ENCODE results near the gene POLR2I. TPM values are rescaled to one million over a fixed set of nuclear protein-coding genes. Genes with fewer than 3 reads are reported as not detected.
"Not testable (repeated sequence)": the region's sequence is repeated elsewhere in the genome, so short reads cannot be mapped to it uniquely, and the experiment has no call there.

POLR2I gene
- total RNA-seq, 1 donor from 2014 or later: 121 TPM

DNA sequence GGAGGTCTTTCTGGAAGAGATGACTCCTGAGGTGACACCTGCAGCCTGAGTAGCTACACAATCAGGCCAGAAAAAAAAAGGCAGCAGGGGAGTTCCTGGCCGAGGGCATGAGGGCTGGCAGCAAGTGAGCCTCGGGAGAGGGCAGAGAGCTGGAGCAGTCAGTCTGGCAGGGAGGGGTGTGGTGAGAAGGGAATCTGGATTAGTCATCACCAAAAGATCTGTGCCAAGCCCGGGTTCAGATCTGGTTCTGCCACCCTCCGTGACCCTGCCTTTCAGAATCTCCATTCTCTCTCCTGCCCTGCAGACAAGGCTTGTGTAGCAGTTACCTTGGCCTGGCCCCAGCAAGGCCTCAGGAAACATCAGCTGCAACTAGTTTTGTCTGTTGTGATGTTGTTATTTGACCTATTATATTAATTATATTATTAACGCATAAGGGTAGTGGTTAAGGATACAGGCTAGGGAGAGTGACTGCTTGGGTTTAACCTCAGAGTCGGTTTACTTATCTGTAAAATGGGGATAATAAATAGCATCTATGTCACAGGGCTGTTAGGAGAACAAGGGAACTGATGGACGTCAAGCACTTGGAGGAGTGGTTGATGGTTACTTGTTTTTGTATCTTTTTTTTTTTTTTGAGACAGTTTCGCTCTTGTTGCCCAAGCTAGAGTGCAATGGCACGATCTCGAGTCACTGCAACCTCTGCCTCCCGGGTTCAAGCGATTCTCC, 22.4 kb upstream of the POLR2I start:
- no peak overlapping the region for H3K4me3 ChIP-seq (ENCODE audit: low read length in 3 of 3)
- no peaks in the 10 kb centered on the region for H3K27me3 ChIP-seq (ENCODE audit: control insufficient read depth in 3 of 3, insufficient read depth in 3 of 3, low read length in 3 of 3)
- H3K27ac ChIP-seq (ENCODE audit: low read depth, low read length): peak overlapping the region; percentile 72
- no peaks in the 10 kb centered on the region for H3K9me3 ChIP-seq (ENCODE audit: control insufficient read depth in 3 of 3, low read length in 3 of 3)
- peaks cover 15 to 28% (median 15%) of the 10 kb centered on the region in 3 donors for H3K4me1 ChIP-seq (ENCODE audit: control insufficient read depth in 3 of 3, insufficient read depth in 3 of 3, low read length in 3 of 3)
- peaks cover 0 to 4% (median 4%) of the 10 kb centered on the region in 3 donors for H3K36me3 ChIP-seq (ENCODE audit: control insufficient read depth in 3 of 3, insufficient read depth in 3 of 3, low read length in 3 of 3)
- peak overlapping the region; percentile 40 to 51 (median 41) for H3K9ac ChIP-seq (ENCODE audit: low read depth in 1 of 3, low read length in 3 of 3)

DNA sequence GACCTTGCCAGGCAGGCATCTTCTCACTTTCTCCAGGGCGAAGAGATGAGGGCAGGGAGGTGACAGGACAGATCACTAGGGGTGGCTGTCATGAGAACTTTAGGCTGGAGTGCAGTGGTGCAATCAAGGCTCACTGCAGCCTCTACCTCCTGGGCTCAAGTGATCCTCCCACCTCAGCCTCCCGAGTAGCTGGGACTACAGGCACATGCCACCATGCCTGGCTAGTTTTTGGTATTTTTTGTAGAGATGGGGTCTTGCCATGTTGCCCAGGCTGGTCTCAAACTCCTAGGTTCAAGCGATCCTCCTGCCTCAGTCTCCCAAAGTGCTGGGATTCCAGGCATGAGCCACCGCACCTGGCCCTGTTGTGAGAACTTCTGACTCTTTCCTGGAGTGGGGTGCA, 20.2 kb upstream of the POLR2I start:
- H3K4me3 ChIP-seq (ENCODE audit: low read length in 3 of 3); H3K27ac ChIP-seq (ENCODE audit: low read depth, low read length): not testable (repeated sequence)

DNA sequence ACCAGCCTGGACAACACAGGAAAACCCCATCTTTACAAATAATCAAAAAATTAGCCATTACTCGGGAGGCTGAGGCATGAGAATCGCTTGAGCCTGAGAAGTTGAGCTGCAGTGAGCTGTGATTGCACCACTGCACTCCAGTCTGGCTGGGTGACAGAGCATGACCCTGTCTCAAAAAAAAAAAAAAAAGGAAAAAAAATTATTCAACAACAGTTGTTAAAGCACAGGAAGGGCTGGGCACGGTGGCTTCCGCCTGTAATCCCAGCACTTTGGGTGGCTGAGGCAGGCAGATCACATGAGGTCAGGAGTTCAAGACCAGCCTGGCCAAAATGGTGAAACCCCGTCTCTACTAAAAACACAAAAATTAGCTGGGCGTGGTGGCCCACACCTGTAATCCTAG, 16.5 kb upstream of the POLR2I start:
- H3K27me3 ChIP-seq (ENCODE audit: control insufficient read depth in 3 of 3, insufficient read depth in 3 of 3, low read length in 3 of 3); H3K27ac ChIP-seq (ENCODE audit: low read depth, low read length); H3K36me3 ChIP-seq (ENCODE audit: control insufficient read depth in 3 of 3, insufficient read depth in 3 of 3, low read length in 3 of 3); H3K4me3 ChIP-seq (ENCODE audit: low read length in 3 of 3); H3K9me3 ChIP-seq (ENCODE audit: control insufficient read depth in 3 of 3, low read length in 3 of 3); H3K9ac ChIP-seq (ENCODE audit: low read depth in 1 of 3, low read length in 3 of 3): not testable (repeated sequence)
- H3K4me1 ChIP-seq (ENCODE audit: control insufficient read depth in 3 of 3, insufficient read depth in 3 of 3, low read length in 3 of 3): peaks cover 9 to 11% (median 10%) of the 10 kb centered on the region in 3 donors

More for the DNA sequence above, 20.2 kb upstream of the POLR2I start:
- H3K4me1 ChIP-seq (ENCODE audit: control insufficient read depth in 3 of 3, insufficient read depth in 3 of 3, low read length in 3 of 3): peaks cover 6 to 12% (median 6%) of the 10 kb centered on the region in 3 donors
- not testable (repeated sequence) for H3K9ac ChIP-seq (ENCODE audit: low read depth in 1 of 3, low read length in 3 of 3); H3K27me3 ChIP-seq (ENCODE audit: control insufficient read depth in 3 of 3, insufficient read depth in 3 of 3, low read length in 3 of 3); H3K36me3 ChIP-seq (ENCODE audit: control insufficient read depth in 3 of 3, insufficient read depth in 3 of 3, low read length in 3 of 3); H3K9me3 ChIP-seq (ENCODE audit: control insufficient read depth in 3 of 3, low read length in 3 of 3)

DNA sequence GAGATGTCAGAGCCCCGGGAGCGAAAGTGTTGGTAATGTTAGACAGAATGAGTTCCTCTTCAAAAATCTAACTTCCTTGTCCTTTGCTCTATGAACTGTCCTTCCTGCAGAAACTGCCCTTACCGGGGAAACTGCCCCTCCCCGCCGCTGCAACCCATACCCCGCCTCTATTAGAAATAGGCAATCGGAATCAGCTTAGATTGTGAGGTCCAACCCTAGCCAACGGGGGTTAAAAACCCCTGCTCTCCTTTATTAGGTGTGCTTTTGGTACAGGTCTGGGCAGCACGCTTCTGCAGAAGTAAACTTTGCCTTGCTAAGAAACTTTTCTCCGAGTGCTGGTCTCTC, 13.7 kb upstream of the POLR2I start:
- Histone ChIP-seq H3K27ac (ENCODE audit: low read depth, low read length) (peak overlapping the region; percentile 74), H3K4me1 (ENCODE audit: control insufficient read depth in 3 of 3, insufficient read depth in 3 of 3, low read length in 3 of 3) (peaks cover 9 to 11% (median 10%) of the 10 kb centered on the region in 3 donors), H3K9me3 (ENCODE audit: control insufficient read depth in 3 of 3, low read length in 3 of 3) (no peaks in the 10 kb centered on the region), H3K9ac (ENCODE audit: low read depth in 1 of 3, low read length in 3 of 3) (peak overlapping the region; percentile 68 to 89 (median 77)), H3K36me3 (ENCODE audit: control insufficient read depth in 3 of 3, insufficient read depth in 3 of 3, low read length in 3 of 3) (peaks cover 13 to 21% (median 17%) of the 10 kb centered on the region in 3 donors), H3K4me3 (ENCODE audit: low read length in 3 of 3) (peak overlapping the region; percentile 60 to 75 (median 68)), H3K27me3 (ENCODE audit: control insufficient read depth in 3 of 3, insufficient read depth in 3 of 3, low read length in 3 of 3) (no peaks in the 10 kb centered on the region)

DNA sequence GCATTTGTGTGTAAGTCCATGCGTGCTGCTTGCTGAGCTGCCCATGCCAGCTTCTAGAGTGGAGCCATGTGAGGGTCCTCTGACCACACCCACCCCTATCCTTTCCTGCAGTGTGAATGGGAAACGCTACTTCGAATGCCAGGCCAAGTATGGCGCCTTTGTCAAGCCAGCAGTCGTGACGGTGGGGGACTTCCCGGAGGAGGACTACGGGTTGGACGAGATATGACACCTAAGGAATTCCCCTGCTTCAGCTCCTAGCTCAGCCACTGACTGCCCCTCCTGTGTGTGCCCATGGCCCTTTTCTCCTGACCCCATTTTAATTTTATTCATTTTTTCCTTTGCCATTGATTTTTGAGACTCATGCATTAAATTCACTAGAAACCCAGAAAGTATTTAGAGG, 10.9 kb upstream of the POLR2I start:
- Histone ChIP-seq H3K4me3 (ENCODE audit: low read length in 3 of 3) (no peak overlapping the region), H3K4me1 (ENCODE audit: control insufficient read depth in 3 of 3, insufficient read depth in 3 of 3, low read length in 3 of 3) (peaks cover 9 to 11% (median 10%) of the 10 kb centered on the region in 3 donors), H3K9me3 (ENCODE audit: control insufficient read depth in 3 of 3, low read length in 3 of 3) (no peaks in the 10 kb centered on the region), H3K36me3 (ENCODE audit: control insufficient read depth in 3 of 3, insufficient read depth in 3 of 3, low read length in 3 of 3) (peaks cover 21 to 28% (median 22%) of the 10 kb centered on the region in 3 donors), H3K27ac (ENCODE audit: low read depth, low read length) (no peak overlapping the region), H3K27me3 (ENCODE audit: control insufficient read depth in 3 of 3, insufficient read depth in 3 of 3, low read length in 3 of 3) (no peaks in the 10 kb centered on the region), H3K9ac (ENCODE audit: low read depth in 1 of 3, low read length in 3 of 3) (no peak overlapping the region)

DNA sequence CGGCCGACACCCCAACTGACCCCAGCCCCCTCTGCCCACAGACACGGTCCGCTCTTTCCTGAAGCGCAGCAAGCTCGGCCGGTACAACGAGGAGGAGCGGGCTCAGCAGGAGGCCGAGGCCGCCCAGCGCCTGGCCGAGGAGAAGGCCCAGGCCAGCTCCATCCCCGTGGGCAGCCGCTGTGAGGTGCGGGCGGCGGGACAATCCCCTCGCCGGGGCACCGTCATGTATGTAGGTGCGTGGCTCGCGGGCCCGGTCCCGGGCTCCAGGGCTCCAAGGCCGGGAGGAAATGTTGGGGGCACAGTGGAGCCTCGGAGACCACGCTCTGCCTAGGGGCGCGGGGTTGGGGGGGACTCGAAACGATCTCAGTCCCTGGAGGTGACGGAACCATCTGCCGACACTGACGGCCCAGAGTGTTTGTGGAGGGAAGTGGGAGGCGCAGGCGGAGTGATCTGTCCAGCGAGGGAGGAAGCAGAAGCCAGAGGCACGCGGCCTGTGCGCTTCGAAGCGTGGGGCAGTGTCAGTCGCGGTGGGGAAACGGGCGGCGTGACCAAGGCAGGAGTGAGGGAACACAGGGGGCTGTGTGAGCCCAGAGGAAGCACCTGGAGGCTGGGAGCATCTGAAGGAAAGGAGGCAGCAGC, 6.9 kb upstream of the POLR2I start:
- H3K36me3 ChIP-seq (ENCODE audit: control insufficient read depth in 3 of 3, insufficient read depth in 3 of 3, low read length in 3 of 3): peaks cover 27 to 51% (median 40%) of the 10 kb centered on the region in 3 donors
- H3K27ac ChIP-seq (ENCODE audit: low read depth, low read length): no peak overlapping the region
- no peaks in the 10 kb centered on the region for H3K27me3 ChIP-seq (ENCODE audit: control insufficient read depth in 3 of 3, insufficient read depth in 3 of 3, low read length in 3 of 3)
- no peak overlapping the region for H3K4me3 ChIP-seq (ENCODE audit: low read length in 3 of 3)
- no peaks in the 10 kb centered on the region for H3K9me3 ChIP-seq (ENCODE audit: control insufficient read depth in 3 of 3, low read length in 3 of 3)
- peaks cover 0 to 3% (median 3%) of the 10 kb centered on the region in 3 donors for H3K4me1 ChIP-seq (ENCODE audit: control insufficient read depth in 3 of 3, insufficient read depth in 3 of 3, low read length in 3 of 3)
- no peak overlapping the region for H3K9ac ChIP-seq (ENCODE audit: low read depth in 1 of 3, low read length in 3 of 3)

DNA sequence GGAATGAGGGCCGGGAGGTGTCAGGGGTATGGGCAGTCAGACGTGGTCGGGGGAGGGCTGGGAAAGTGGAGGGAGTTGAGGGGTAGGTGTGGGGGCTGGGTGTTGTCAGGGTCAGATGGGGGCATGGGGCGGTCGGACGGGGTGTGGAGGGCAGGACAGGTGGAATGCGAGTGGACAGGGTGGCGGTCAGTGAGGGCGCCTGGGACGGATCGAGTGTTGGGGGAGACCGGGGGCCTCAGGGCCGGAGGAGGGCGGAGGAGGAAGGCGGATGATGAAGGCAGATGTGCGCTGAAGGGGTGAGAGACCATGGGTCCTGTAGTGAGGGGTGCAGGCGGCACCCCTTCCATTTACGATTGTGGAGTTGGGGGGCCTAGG, 6.3 kb upstream of the POLR2I start:
- Histone ChIP-seq H3K27me3 (ENCODE audit: control insufficient read depth in 3 of 3, insufficient read depth in 3 of 3, low read length in 3 of 3) (no peaks in the 10 kb centered on the region), H3K4me3 (ENCODE audit: low read length in 3 of 3) (no peak overlapping the region), H3K36me3 (ENCODE audit: control insufficient read depth in 3 of 3, insufficient read depth in 3 of 3, low read length in 3 of 3) (peaks cover 28 to 54% (median 42%) of the 10 kb centered on the region in 3 donors), H3K9ac (ENCODE audit: low read depth in 1 of 3, low read length in 3 of 3) (no peak overlapping the region), H3K4me1 (ENCODE audit: control insufficient read depth in 3 of 3, insufficient read depth in 3 of 3, low read length in 3 of 3) (peaks cover 4 to 10% (median 9%) of the 10 kb centered on the region in 3 donors), H3K27ac (ENCODE audit: low read depth, low read length) (no peak overlapping the region), H3K9me3 (ENCODE audit: control insufficient read depth in 3 of 3, low read length in 3 of 3) (no peaks in the 10 kb centered on the region)

DNA sequence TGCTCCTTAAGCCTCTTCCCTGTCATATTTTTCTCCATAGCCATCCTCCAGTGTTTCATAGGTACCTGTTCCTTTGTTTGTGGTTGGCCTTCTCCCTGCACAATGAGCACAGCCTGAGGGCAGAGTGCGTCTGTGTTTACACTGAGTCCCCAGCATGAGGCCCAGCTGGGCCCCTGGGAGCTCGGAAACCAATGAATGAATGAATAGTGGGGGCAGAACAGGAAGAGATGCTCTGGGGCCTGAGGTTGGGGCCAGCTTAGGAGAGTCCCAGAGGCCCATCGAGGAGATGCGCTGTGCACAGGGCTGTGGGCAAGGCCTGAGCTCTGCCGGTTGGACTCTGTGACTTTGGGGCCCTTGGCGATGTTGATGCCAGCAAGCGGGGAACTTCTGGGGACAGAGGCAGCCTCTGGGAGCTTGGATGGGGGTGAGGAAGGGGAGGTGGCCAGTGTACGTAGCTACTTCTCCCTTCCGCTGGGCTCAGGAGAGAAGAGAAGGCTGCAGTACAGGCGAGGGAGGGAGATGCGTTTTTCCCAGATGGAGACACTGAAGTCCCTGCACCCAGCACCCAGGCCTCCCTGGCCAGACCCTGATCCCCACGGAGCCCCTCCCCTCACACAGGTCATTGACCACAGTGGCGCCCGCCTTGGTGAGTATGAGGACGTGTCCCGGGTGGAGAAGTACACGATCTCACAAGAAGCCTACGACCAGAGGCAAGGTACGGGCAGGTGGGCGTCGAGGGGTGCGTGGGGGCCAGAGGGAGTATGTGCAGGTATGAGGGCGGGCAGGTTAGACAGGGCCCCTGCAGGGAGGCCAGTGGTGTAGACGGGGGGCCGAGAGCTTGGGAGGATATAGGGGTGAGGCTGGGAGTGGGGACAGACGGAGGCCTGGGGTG, 5.7 kb upstream of the POLR2I start:
- Histone ChIP-seq H3K27ac (ENCODE audit: low read depth, low read length) (no peak overlapping the region), H3K9ac (ENCODE audit: low read depth in 1 of 3, low read length in 3 of 3) (no peak overlapping the region), H3K36me3 (ENCODE audit: control insufficient read depth in 3 of 3, insufficient read depth in 3 of 3, low read length in 3 of 3) (peaks cover 23 to 49% (median 37%) of the 10 kb centered on the region in 3 donors), H3K4me3 (ENCODE audit: low read length in 3 of 3) (no peak overlapping the region), H3K9me3 (ENCODE audit: control insufficient read depth in 3 of 3, low read length in 3 of 3) (no peaks in the 10 kb centered on the region), H3K27me3 (ENCODE audit: control insufficient read depth in 3 of 3, insufficient read depth in 3 of 3, low read length in 3 of 3) (no peaks in the 10 kb centered on the region), H3K4me1 (ENCODE audit: control insufficient read depth in 3 of 3, insufficient read depth in 3 of 3, low read length in 3 of 3) (peaks cover 7 to 13% (median 12%) of the 10 kb centered on the region in 3 donors)

DNA sequence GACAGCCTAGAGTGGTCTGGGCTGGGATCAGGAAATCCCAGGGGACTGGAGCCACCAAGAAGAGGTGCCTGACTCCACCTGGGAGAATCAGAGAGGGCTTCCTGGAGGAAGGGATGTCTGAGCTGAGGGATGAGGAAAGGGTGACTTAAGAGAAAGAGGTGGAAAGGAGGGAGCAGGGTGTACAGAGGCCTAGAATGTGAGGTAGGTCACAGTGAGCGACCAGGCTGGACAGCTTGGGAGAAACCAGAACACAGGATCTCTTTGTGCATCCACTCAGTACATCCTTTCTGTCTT, 1.6 kb upstream of the POLR2I start:
- Histone ChIP-seq H3K4me3 (ENCODE audit: low read length in 3 of 3) (peak overlapping the region; percentile 70 to 99 (median 79)), H3K9ac (ENCODE audit: low read depth in 1 of 3, low read length in 3 of 3) (peak overlapping the region; percentile 38 to 66 (median 53)), H3K36me3 (ENCODE audit: control insufficient read depth in 3 of 3, insufficient read depth in 3 of 3, low read length in 3 of 3) (peaks cover 28 to 40% (median 40%) of the 10 kb centered on the region in 3 donors), H3K27me3 (ENCODE audit: control insufficient read depth in 3 of 3, insufficient read depth in 3 of 3, low read length in 3 of 3) (no peaks in the 10 kb centered on the region), H3K27ac (ENCODE audit: low read depth, low read length) (no peak overlapping the region), H3K9me3 (ENCODE audit: control insufficient read depth in 3 of 3, low read length in 3 of 3) (no peaks in the 10 kb centered on the region), H3K4me1 (ENCODE audit: control insufficient read depth in 3 of 3, insufficient read depth in 3 of 3, low read length in 3 of 3) (peaks cover 18 to 35% (median 25%) of the 10 kb centered on the region in 3 donors)

Data from skeletal muscle tissue (tissue), 4 donors.